Mesendoderm (in vitro differentiated cells): ENCODE measurements around the gene STEAP2.

Experiments used
- DNase-seq: peaks from one replicate; pipeline ENCODE4 v3.0.0; 2013
- H2AK5ac ChIP-seq: 2 replicates; pipeline ENCODE4 v1.6.1; 2013; ENCODE audit warnings: low read length, inconsistent platforms
- H2BK120ac ChIP-seq: 2 replicates; pipeline ENCODE4 v1.6.1; 2013; ENCODE audit warnings: low read depth, mild to moderate bottlenecking, low read length, moderate library complexity, mixed read lengths
- H2BK15ac ChIP-seq: replicated peaks from 2 replicates; pipeline ENCODE4 v1.6.1; 2013; ENCODE audit warnings: low read depth, mild to moderate bottlenecking, moderate library complexity
- H2BK5ac ChIP-seq: 2 replicates; pipeline ENCODE4 v1.6.1; 2013; ENCODE audit warnings: low read length, inconsistent platforms
- H3K18ac ChIP-seq: 2 replicates; pipeline ENCODE4 v1.6.1; 2013; ENCODE audit warnings: mild to moderate bottlenecking, low read length, mixed read lengths
- H3K23ac ChIP-seq: one replicate; pipeline ENCODE4 v1.6.1; 2013; ENCODE audit warnings: low read length
- H3K27ac ChIP-seq: 2 replicates; pipeline ENCODE4 v1.5.1; 2013; ENCODE audit warnings: low read depth, mild to moderate bottlenecking, inconsistent platforms, low read length, moderate library complexity
- H3K27me3 ChIP-seq: 2 replicates; pipeline ENCODE4 v1.6.1; 2013; ENCODE audit warnings: low read length, control low read depth, mild to moderate bottlenecking, inconsistent platforms; ENCODE audit not compliant: insufficient read depth, poor library complexity
- H3K36me3 ChIP-seq: 2 replicates; pipeline ENCODE4 v1.6.1; 2013; ENCODE audit warnings: low read length, inconsistent platforms; ENCODE audit not compliant: control insufficient read depth, insufficient read depth
- H3K4ac ChIP-seq: one replicate; pipeline ENCODE4 v1.6.1; 2013; ENCODE audit warnings: low read depth, mild to moderate bottlenecking, low read length, moderate library complexity
- H3K4me1 ChIP-seq: 2 replicates; pipeline ENCODE4 v1.6.1; 2013; ENCODE audit warnings: low read depth, low read length, inconsistent platforms; ENCODE audit not compliant: control insufficient read depth
- H3K4me2 ChIP-seq: 2 replicates; pipeline ENCODE4 v1.6.1; 2013; ENCODE audit warnings: low read length
- H3K4me3 ChIP-seq: 2 replicates; pipeline ENCODE4 v1.5.1; 2013; ENCODE audit warnings: mild to moderate bottlenecking, low read length
- H3K56ac ChIP-seq: one replicate; pipeline ENCODE4 v1.6.1; 2013; ENCODE audit warnings: low read length
- H3K79me1 ChIP-seq: 2 replicates; pipeline ENCODE4 v1.6.1; 2013; ENCODE audit warnings: low read length, inconsistent platforms
- H3K79me2 ChIP-seq: 2 replicates; pipeline ENCODE4 v1.6.1; 2013; ENCODE audit warnings: mild to moderate bottlenecking, low read length; ENCODE audit not compliant: control insufficient read depth, insufficient read depth
- H3K9ac ChIP-seq: 2 replicates; pipeline ENCODE4 v1.6.1; 2013; ENCODE audit warnings: low read length, inconsistent platforms
- H4K5ac ChIP-seq: one replicate; pipeline ENCODE4 v1.6.1; 2013; ENCODE audit warnings: low read length
- H4K8ac ChIP-seq: one replicate; pipeline ENCODE4 v1.6.1; 2013; ENCODE audit warnings: low read depth, mild to moderate bottlenecking, control low read depth, low read length, moderate library complexity
- WGBS: extraction: QIAGEN DNeasy Blood & Tissue Kit; methylation state at CpG from one replicate; pipeline ENCODE4 v1.1.7; 2013; ENCODE audit warnings: low lambda C conversion rate, missing lambda C conversion rate; ENCODE audit not compliant: insufficient coverage; ENCODE audit errors: extremely low coverage; 5-methylcytosine and 5-hydroxymethylcytosine counted together

The STEAP2 gene

GRCh38 chr7:90201500-90202195 is 9.9 kb upstream of the STEAP2 start:
- Histone ChIP-seq H3K4me1 (no peaks in the 10 kb centered on the region), H3K27me3 (no peaks in the 10 kb centered on the region), H3K23ac (no peak overlapping the region), H3K18ac (no peak overlapping the region), H4K5ac (no peak overlapping the region), H3K4me2 (no peak overlapping the region), H3K36me3 (no peaks in the 10 kb centered on the region), H3K79me1 (no peaks in the 10 kb centered on the region), H2BK120ac (no peak overlapping the region), H3K79me2 (no peaks in the 10 kb centered on the region), H3K4me3 (no peak overlapping the region), H2AK5ac (no peak overlapping the region), H2BK15ac (no peak overlapping the region), H3K4ac (no peak overlapping the region), H2BK5ac (no peak overlapping the region), H3K56ac (no peak overlapping the region), H3K27ac (no peak overlapping the region), H4K8ac (no peak overlapping the region), H3K9ac (no peak overlapping the region)
- no peak for DNase-seq
- WGBS: 100% methylated on average over 1 of the region's 2 CpGs

GRCh38 chr7:90207956-90208355 is 3.6 kb upstream of the STEAP2 start:
- Histone ChIP-seq H2BK120ac (no peak overlapping the region), H3K27me3 (no peaks in the 10 kb centered on the region), H3K4me2 (no peak overlapping the region), H3K56ac (no peak overlapping the region), H3K4ac (no peak overlapping the region), H3K9ac (no peak overlapping the region), H4K5ac (no peak overlapping the region), H3K79me2 (no peaks in the 10 kb centered on the region), H3K4me1 (peaks cover under 1% of the 10 kb centered on the region), H3K79me1 (no peaks in the 10 kb centered on the region), H3K23ac (no peak overlapping the region), H2BK5ac (no peak overlapping the region), H3K27ac (no peak overlapping the region), H3K18ac (no peak overlapping the region), H2BK15ac (no peak overlapping the region), H4K8ac (no peak overlapping the region), H2AK5ac (no peak overlapping the region), H3K36me3 (no peaks in the 10 kb centered on the region), H3K4me3 (no peak overlapping the region)
- DNase-seq: no peak
- no CpG with 5 or more reads among the region's 1 CpG for WGBS

DNA sequence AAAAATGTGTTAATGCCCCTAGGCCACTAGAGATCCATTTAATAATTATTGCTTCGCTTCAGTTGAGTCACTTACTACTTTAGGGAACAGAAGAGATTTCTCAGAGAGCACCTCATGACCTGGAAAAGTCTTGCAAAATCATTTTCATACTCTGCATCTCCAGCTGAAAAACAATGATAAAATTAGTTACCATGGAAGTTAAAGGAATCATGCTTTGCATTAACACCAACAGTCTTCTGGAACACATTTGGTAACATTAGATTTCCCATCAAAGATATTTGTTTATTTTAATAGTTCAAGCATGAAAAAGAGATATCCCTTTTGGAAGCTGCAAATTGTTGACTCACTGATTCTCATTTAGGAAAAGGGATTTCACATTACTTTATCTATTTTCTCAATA is 1.8 kb upstream of the STEAP2 start:
- H3K18ac ChIP-seq: no peak overlapping the region
- H3K79me1 ChIP-seq: no peaks in the 10 kb centered on the region
- H3K4ac ChIP-seq: no peak overlapping the region
- H2BK5ac ChIP-seq: no peak overlapping the region
- H3K23ac ChIP-seq: no peak overlapping the region
- H3K4me2 ChIP-seq: no peak overlapping the region
- no peak overlapping the region for H4K8ac ChIP-seq
- H3K4me1 ChIP-seq: peaks cover 2% of the 10 kb centered on the region
- H2BK15ac ChIP-seq: no peak overlapping the region
- H3K56ac ChIP-seq: no peak overlapping the region
- no peak overlapping the region for H3K4me3 ChIP-seq
- peaks cover 1% of the 10 kb centered on the region for H3K79me2 ChIP-seq
- H3K27ac ChIP-seq: no peak overlapping the region
- WGBS: no CpG with 5 or more reads among the region's 1 CpG
- H2BK120ac ChIP-seq: no peak overlapping the region
- no peak overlapping the region for H3K9ac ChIP-seq
- H4K5ac ChIP-seq: no peak overlapping the region
- H2AK5ac ChIP-seq: no peak overlapping the region
- H3K36me3 ChIP-seq: no peaks in the 10 kb centered on the region
- no peak for DNase-seq
- no peaks in the 10 kb centered on the region for H3K27me3 ChIP-seq

DNA sequence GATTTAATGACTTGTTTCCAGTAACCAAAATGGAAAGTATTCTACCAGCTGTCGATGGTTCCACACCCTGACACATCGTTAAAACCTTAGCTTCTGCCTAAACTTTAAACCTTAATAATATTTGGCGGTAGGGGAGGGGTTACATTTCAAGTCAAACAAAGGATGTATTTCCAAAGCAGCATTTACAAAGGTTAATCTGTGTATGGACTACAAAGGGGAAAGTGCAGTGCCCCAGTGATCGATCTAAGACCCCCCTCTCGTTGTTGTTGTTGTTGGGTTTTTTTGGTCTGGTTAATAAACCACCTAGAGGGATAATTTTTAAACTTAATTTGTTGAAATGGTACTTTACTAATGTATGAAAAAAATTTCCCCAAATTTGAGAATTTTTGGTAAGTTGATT is 1.1 kb upstream of the STEAP2 start:
- H3K4me3 ChIP-seq: no peak overlapping the region
- H3K56ac ChIP-seq: no peak overlapping the region
- no peak overlapping the region for H2BK5ac ChIP-seq
- H4K8ac ChIP-seq: no peak overlapping the region
- peaks cover 2% of the 10 kb centered on the region for H3K4me1 ChIP-seq
- no peak overlapping the region for H3K18ac ChIP-seq
- peak overlapping the region; percentile 64 for H2BK15ac ChIP-seq
- no CpG with 5 or more reads among the region's 5 CpGs for WGBS
- no peak overlapping the region for H2BK120ac ChIP-seq
- H3K9ac ChIP-seq: no peak overlapping the region
- no peak overlapping the region for H3K27ac ChIP-seq
- no peak overlapping the region for H3K23ac ChIP-seq
- H3K79me2 ChIP-seq: peaks cover 1% of the 10 kb centered on the region
- DNase-seq: no peak
- no peak overlapping the region for H4K5ac ChIP-seq
- no peak overlapping the region for H3K4me2 ChIP-seq
- no peaks in the 10 kb centered on the region for H3K36me3 ChIP-seq
- no peaks in the 10 kb centered on the region for H3K79me1 ChIP-seq
- no peaks in the 10 kb centered on the region for H3K27me3 ChIP-seq
- no peak overlapping the region for H2AK5ac ChIP-seq
- H3K4ac ChIP-seq: no peak overlapping the region

GRCh38 chr7:90210981-90211380 is 559 bp upstream of the STEAP2 start:
- Histone ChIP-seq H4K8ac (no peak overlapping the region), H3K79me1 (no peaks in the 10 kb centered on the region), H3K4me3 (peak overlapping the region; percentile 49), H3K36me3 (no peaks in the 10 kb centered on the region), H3K23ac (no peak overlapping the region), H2BK120ac (peak overlapping the region; percentile 76), H2AK5ac (no peak overlapping the region), H3K79me2 (peaks cover 1% of the 10 kb centered on the region), H4K5ac (peak overlapping the region; percentile 21), H3K4ac (no peak overlapping the region), H2BK5ac (peak overlapping the region; percentile 35), H3K27ac (peak overlapping the region; percentile 34), H3K56ac (peak overlapping the region; percentile 89), H3K18ac (peak overlapping the region; percentile 66), H3K4me1 (peaks cover 2% of the 10 kb centered on the region), H3K27me3 (no peaks in the 10 kb centered on the region), H3K4me2 (peak overlapping the region; percentile 73), H3K9ac (peak overlapping the region; percentile 70), H2BK15ac (no peak overlapping the region)
- no peak for DNase-seq
- WGBS: no CpG with 5 or more reads among the region's 11 CpGs

- WGBS: no CpG with 5 or more reads among the region's 6 CpGs
- peak; percentile 71 for DNase-seq
- H3K23ac ChIP-seq: no peak overlapping the region
- H3K79me2 ChIP-seq: peaks cover 1% of the 10 kb centered on the region
- no peak overlapping the region for H2AK5ac ChIP-seq
- peak overlapping the region; percentile 35 for H3K18ac ChIP-seq
- no peak overlapping the region for H4K5ac ChIP-seq
- peak overlapping the region; percentile 3 for H3K27ac ChIP-seq
- no peaks in the 10 kb centered on the region for H3K27me3 ChIP-seq
- no peak overlapping the region for H2BK120ac ChIP-seq
- H4K8ac ChIP-seq: no peak overlapping the region
- H3K4me1 ChIP-seq: peaks cover 2% of the 10 kb centered on the region
- H2BK5ac ChIP-seq: peak overlapping the region; percentile 1
- peak overlapping the region; percentile 87 for H3K4me2 ChIP-seq
- peak overlapping the region; percentile 77 for H3K9ac ChIP-seq
- peak overlapping the region; percentile 89 for H3K56ac ChIP-seq
- no peak overlapping the region for H2BK15ac ChIP-seq
- H3K4ac ChIP-seq: peak overlapping the region; percentile 85
- H3K4me3 ChIP-seq: peak overlapping the region; percentile 35
- H3K36me3 ChIP-seq: no peaks in the 10 kb centered on the region
- no peaks in the 10 kb centered on the region for H3K79me1 ChIP-seq
Measured at GRCh38 chr7:90212149-90212495, 582 bp downstream of the STEAP2 start.
